NCI-H774 (cell line): ENCODE measurements around the gene C11orf68.

Experiments
- DNase-seq: peaks from one replicate; lab custom pipeline; 2025; lab: John Stamatoyannopoulos, UW

C11orf68 gene

DNA sequence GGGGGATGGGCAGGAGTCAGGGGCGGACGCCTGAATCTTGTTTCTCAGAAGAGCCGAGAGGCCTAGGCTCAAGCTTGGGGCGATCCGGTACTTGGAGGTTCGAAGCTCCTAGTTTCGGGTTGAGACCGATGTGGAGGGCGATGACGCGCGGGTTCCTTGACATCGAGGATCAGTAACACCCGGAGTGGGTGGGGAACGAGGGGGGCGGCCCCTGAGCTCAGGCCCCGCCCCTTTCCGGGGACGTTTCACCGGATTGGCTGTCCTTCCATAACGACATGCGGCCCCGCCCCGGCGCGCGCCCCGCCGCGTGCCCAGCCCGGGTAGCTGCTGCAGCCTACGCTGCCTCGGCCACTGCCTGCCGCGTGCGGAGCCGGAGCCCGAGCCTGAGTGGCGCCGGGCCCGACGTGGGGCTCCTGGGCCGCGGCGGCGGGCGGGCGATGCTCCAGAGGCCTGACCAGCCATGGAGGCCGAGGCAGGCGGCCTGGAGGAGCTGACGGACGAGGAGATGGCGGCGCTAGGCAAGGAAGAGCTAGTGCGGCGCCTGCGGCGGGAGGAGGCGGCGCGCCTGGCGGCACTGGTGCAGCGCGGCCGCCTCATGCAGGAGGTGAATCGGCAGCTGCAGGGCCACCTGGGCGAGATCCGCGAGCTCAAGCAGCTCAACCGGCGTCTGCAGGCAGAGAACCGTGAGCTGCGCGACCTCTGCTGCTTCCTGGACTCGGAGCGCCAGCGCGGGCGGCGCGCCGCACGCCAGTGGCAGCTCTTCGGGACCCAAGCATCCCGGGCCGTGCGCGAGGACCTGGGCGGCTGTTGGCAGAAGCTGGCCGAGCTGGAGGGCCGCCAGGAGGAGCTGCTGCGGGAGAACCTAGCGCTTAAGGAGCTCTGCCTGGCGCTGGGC lies 28.3 kb downstream of the C11orf68 start, which contains the start of gene CCDC85B:
Gene CCDC85B, plus strand, starts transcription at position 350 of the 895 bp plus-strand sequence. Its CDS starts 111 bp downstream, at position 461.
- DNase-seq = peak; percentile 95

DNA sequence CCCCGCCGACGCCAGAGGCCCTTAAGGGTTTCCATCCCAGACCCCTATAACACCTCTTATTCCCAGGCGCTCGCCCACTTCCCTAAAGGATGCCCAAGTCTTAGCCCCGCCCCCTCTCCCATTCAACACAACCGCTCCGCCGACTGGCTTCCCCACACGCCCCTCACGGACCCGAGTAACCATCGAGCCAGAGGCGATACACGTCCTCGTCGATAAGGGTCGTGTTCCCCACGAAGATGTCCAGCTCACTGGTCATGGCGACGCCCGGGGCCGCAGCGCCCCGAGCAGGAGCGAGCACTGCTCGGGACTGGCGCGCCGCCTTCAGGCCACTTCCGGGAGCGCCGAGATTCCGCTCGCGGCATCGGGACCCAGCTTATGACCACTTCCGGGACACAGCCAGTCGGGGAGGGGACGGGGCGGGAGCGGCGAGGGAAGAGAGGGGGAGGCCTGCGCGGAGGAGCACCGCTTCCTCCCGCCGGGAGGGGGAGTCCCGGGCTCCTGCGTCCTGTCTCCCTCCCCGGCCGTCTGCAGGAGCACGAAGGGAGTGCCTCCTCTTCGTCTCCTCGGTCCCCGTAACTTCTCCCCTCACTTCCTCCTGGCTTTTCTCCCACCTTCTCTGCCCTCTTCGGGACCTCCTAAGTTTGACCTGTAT lies 30.6 kb downstream of the C11orf68 start, which contains the start of gene FIBP:
Gene FIBP, minus strand, starts transcription at position 309 of the 652 bp plus-strand sequence. Its CDS starts 53 bp downstream, at position 256.
- DNase-seq = peak; percentile 98

DNA sequence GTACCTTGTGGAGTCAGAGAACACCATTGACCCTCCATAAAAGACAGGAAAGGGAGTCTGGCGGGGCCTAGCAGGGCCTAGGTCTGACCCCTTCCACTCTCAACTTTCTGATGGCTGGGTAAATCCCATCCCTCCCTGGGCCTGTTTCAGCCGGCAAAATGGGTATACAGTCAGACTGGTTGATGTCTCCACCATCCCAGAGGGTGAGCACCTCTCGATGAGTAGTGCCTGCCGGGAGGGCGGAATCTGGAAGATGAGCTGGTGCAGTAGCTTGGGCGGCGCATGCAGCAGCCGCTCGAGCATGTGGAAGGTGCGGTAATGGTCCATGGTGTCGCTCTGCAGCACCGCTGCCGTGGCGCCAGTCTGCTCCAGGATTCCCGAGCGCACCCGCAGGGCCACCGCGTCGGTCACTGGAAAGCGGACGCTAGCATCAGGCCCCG lies 31.1 kb downstream of the C11orf68 start:
- peak; percentile 51 for DNase-seq

DNA sequence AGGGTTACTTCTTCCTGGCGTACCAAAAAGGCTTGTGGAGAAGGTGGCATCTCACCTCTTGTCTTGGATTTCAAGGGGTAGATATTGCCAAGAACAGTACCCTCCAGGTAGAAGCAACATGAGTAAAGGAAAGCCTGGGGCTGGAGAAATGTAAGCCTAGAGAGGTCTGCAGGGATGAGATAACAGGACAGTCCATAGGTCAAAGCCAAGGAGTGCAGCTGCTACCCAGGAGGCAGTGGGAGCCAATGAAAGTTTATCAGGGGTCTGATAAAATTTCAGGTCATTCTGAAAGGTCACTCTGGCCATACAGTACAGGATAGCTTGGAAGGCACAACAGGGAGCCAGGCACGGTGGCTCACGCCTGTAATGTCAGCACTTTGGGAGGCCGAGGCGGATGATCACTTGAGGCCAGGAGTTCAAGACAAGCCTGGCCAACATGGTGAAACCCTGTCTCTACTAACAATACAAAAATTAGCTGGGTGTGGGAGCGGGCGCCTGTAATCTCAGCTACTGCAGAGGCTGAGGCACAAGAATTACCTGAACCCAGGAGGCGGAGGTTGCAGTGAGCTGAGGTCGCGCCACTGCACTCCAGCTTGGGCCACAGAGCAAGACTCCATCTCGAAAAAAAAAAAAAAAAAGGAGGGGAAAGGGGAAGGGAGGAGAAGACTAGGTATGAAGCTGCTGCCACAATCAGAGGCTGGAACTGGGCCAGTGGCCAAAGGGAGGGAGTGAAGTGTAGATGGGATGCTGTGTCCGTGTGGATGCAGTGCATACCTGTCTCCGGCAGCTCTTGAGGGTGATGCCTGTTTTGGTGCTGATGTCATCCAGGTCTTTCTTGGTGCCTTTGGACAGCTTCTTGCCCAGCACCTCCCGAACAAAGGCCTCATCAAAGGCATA lies 31.8 kb downstream of the C11orf68 start:
- no peak for DNase-seq

DNA sequence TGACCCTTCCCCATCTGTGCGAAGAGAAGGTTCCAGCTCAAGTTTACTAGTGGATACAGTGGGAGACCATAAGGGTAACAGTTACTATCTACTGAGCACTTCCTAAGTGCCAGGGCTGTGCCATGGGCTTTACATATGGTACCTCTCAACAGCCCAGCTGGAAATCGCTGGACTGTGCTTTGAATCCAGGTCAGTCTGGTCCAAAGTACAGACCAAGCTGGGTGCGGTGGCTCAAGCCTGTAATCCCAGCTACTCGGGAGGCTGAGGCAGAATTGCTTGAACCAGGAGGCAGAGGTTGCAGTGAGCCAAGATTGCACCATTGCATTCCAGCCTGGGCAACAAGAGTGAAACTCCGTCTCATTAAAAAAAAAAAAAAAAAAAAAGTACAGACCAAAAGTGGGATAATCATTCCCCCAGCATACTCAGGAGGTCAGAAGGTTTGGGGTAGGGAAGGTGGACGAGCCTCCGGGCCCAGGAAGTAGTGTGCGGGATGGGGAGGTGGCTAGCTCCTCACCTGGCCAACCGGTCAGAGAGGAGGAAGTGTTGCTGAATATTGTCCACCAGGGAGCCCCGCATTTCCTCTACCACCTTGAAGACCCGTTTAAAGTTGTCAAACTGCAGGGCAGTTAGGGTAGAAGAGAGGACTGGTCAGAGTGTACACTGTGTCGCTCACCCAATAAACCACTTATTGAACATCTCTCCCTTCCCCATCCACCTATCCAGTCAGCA lies 32.9 kb downstream of the C11orf68 start:
- no peak for DNase-seq

DNA sequence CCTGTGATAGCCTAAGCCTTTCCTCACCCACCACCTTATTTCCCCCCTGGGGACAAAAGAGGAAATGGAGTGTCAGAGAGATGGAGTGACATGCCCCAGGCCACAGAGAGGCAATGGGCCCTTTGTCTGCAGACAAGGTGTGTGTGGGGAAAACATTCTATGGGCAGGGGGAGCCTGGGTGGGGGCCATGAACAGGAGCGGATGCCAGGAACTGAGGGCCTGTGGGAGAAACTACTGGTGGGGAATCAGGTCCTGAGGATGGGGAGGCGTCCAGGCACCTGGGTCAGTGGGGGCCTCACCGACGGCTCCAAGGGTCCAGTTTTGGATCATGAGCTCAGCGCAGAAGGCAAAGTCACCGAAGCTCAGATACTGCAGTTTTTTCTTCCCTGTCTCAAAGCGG lies 33.6 kb downstream of the C11orf68 start:
- no peak for DNase-seq

DNA sequence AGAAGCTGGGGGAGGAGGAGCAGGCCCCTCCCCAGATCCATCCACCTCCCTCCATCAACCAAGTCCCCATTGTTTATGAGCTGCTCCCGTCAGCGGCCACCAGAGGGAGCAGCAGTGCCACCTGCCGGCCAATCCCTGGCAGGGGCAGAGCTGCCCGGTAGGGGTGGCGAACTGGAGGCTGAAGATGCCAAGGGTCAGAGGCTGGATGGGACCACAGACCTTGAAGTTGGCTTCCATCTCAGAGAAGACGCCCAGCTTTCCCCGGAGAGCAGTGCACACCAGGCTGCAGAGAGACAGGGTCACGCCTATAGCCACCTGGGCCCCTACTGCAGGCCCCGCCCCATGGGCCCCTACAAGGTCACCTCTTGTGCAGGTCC lies 34.2 kb downstream of the C11orf68 start:
- peak; percentile 66 for DNase-seq

DNA sequence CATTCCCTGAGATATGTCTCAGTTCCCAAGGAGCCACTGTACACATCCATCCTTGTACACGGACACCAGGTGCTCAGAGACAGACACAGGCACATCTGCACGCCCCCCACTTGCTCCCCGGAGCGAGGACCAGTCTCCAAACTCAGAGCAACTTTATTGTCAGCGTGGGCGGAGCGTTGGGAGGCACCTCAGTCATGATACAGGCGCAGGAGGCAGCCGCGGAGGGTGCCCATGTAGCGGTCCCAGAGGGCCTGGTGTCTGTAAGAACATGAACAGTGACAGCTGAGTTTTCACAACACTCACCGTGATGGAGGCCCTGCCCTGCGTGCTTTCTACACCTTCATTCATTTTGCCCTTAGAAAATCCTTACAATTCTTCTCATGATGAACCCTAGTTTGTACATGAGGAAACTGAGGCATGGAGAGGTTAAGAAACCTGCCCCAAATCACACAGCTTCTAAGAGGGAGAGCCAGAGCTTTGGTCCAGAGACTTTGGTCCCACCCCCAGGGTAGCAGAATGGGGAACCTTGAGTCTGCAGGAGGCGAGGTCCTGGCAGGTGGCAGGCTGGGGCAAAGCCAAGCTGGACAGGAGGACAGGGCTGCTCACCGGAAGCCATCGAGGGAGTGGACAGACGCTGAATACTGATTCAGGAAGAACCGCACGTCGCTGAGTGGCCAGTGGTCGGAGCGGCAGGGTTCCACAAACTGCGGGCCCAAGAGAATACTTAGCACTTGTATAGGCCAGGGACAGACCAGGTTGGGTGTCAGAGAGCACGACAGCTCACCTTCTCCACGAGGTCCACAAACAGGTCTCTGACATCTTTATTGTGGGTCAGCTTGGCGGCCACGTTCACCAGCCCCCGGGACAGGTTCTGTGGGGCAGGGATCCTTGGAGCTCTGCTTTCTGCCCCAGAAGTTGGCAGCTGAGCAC lies 34.8 kb downstream of the C11orf68 start:
- no peak for DNase-seq

DNA sequence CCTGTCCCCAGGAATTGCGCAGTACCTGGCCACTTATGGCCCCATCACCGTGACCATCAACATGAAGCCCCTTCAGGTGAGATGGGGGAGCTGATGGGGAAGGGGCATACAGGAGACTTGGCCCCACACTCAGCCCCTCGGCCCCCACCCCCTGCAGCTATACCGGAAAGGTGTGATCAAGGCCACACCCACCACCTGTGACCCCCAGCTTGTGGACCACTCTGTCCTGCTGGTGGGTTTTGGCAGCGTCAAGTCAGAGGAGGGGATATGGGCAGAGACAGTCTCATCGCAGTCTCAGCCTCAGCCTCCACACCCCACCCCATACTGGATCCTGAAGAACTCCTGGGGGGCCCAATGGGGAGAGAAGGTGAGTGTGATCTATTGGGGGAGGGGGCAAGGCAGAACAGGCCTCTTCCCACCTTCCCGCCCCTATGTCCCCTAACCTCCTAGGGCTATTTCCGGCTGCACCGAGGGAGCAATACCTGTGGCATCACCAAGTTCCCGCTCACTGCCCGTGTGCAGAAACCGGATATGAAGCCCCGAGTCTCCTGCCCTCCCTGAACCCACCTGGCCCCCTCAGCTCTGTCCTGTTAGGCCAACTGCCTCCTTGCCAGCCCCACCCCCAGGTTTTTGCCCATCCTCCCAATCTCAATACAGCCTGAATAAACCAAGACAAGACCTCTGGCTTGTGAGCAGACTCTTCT lies 35.7 kb downstream of the C11orf68 start:
- no peak for DNase-seq

DNA sequence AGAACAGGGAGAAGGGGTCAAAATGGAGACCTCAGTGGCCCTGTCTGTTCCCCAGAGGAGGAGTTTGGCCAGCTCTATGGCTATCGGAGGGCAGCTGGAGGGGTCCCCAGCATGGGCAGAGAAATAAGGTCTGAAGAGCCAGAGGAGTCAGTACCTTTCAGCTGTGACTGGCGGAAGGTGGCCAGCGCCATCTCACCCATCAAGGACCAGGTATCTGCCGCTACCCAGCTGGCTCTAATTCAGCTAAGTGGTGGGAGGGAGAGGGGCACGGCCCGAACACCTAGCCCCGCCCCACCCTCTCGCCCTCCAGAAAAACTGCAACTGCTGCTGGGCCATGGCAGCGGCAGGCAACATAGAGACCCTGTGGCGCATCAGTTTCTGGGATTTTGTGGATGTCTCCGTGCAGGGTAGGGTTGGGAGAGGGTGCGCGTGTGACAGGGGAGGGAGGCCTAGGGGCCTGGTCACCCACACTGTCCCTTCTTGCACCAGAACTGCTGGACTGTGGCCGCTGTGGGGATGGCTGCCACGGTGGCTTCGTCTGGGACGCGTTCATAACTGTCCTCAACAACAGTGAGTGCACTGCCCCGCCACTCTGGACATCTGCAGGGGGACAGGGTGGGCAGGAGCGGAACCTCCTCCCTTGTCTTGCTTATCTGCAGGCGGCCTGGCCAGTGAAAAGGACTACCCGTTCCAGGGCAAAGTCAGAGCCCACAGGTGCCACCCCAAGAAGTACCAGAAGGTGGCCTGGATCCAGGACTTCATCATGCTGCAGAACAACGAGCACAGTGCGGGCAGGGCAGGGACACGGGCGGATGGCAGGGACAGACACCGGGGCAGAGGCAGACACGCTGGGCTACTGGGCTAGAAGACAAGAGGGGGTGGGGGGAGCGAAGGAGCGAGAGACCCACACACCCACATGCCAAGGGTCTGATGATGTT lies 36.5 kb downstream of the C11orf68 start:
- no peak for DNase-seq

DNA sequence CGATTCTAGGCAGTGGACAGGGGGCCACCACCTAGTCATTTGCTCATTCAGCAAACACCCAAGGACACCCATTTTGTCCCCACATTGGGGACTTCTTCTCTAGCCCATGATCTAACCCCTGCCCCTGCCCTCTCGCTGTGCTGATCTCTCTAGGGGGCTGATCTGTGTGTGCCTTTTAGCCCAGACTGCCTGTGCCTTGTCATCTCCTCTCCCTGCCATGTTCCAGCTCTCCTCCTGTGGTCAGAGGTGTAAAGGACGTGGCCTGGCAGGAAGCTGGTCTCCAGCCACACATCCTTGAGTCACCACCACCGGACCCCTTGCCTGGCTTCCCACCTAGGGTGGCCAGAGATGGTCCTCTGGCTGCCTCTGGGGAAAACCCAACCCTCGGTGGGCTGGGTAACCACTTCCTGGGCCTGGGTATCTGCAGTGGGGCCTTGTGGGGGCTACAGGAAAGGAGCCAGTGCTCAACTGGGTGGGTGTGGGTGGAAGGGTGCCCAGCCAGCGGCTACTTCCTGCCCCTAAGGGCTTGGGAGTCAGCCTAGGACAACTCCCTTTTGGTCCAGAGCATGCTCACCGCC lies 37.9 kb downstream of the C11orf68 start:
- no peak for DNase-seq

DNA sequence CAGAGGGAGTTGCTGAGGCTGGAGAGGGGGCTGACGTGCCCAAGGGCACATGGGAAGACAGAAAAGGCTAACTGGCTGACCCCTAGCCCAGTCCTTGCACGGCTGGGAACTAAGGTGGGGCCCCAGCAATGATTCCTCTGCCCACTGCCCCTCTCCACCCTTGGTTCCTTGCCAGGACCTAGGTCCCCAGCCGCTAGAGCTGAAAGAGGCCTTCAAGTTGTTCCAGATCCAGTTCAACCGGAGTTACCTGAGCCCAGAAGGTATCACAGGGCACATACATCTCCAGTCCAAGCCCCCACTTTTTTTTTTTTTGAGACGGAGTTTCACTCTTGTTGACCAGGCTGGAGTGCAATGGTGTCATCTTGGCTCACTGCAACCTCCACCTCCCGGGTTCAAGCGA lies 38.8 kb downstream of the C11orf68 start:
- no peak for DNase-seq

DNA sequence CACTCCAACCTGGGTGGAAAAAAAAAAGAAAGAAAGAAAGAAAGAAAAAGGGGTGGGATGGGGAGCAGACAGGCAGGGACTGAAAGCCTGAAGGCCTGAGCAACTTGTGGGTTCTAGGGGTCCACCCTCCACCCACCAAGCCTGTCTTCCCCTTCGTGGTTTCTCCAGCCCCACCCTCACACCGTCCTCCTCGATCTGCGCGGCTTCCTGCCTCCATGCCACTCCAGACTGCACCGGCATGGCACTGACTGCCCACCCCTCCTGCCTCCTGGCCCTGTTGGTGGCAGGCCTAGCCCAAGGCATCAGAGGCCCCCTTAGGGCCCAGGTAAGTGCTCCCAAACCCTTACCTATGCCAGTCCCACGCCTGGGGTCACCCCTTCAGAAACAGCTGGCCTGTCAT lies 39.2 kb downstream of the C11orf68 start, which contains the start of gene CTSW:
Gene CTSW, plus strand, starts transcription at position 221 of the 400 bp plus-strand sequence. Its CDS starts 18 bp downstream, at position 239.
- no peak for DNase-seq

DNA sequence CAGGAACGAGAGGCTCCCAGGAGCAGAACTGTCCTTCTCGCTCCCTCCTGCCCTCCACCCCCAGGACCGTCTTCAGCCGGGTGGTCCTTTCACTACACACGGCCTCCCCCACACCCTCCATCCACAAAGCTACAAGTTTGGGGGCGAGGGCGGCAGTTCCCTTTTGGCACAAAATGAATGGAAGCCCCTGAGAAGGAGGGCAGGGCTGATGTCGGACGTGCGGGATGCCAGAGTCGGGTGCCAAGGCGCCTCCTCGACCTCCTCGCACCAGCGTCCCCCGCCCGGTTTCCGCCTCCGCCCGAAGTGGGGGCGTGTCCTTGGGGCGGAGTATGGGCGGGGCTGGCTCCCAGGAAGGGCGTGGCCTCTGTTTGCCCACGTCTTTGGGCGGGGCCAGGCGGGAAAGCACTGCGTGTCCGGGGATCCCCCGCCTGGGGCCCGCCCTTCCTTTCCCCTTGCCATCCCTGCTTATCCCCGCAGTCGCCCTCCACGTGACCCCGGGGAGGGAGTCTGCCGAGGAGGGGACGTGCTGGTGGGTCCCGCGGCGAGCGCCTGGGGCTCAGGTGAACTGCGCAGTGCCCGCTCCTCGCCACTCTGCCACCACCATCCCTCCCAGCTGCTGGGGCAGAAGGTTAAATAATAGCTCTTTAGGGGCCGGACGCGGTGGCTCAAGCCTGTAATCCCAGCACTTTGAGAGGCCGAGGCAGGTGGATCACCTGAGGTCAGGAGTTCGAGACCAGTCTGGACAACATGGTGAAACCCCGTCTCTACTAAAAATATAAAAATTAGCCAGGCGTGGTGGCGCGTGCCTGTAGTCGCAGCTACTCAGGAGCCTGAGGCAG lies 45.3 kb downstream of the C11orf68 start:
- peak; percentile 91 for DNase-seq

DNA sequence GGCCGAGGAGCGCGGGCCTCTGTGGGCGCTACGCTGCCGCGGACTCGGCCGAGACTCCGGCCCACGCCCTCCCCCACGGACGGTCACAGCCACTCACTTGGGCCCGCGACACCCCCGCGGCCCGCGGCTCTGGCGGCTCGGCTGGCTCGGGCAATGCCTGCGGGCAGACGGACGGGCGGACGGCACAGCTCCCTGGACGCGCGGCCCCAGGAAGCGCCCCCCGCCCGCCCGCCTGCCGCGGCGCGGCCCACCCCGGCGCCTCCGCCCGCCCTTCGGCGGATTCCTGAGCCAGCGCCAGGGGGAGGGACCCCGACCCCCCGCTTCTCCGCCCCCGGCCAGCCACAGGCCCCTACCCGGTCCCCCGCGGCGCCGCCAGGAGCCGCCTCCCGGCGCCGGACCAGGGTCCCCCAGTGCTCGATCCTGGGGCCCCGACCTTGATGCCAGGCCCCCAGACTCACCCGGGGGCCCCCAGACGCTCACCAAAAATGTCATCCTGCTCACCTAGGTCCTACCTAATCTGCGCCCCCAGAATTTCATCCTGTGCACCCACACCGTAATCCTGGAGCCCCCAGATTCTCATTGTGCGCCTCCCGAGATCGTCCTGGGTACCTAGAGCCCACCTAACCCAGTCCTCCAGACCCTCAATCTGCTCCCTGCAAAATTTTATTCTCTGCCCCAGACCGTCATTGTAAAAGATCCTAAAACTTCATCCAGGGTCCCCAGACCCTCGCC lies 46.1 kb downstream of the C11orf68 start, which contains the start of gene EFEMP2:
Gene EFEMP2, minus strand, starts transcription at position 215 of the 732 bp plus-strand sequence. CDS start 446 bp downstream, outside the sequence.
- no peak for DNase-seq
